Measurements from ENCODE around the gene CCDC8. TPM values are rescaled to one million over a fixed set of nuclear protein-coding genes. Genes with fewer than 3 reads are reported as not detected.

Gene CCDC8
- total and polyA plus RNA-seq, 2 of the 4 experiments (the other 2 are of a cell fraction): 9.3 to 10.2 TPM

Other genes with a start within 250 kb of the CCDC8 start
- gene IGFL1, start 183.8 kb downstream of the CCDC8 start, total RNA-seq (2012; rRNA removed): not detected in 2 replicates
- gene IGFL1, start 183.8 kb downstream of the CCDC8 start, polyA plus RNA-seq (2012; rRNA removed): not detected in 2 replicates
- not detected in 2 replicates for gene HIF3A, start 116.5 kb downstream of the CCDC8 start, total RNA-seq (2012; rRNA removed)
- 0.02 and 0.19 TPM in 2 replicates for gene HIF3A, start 116.5 kb downstream of the CCDC8 start, polyA plus RNA-seq (2012; rRNA removed)
- 68.9 and 80.5 TPM in 2 replicates for gene PPP5C, start 66.5 kb downstream of the CCDC8 start, total RNA-seq (2012; rRNA removed)
- gene PPP5C, start 66.5 kb downstream of the CCDC8 start, polyA plus RNA-seq (2012; rRNA removed): 128 and 133 TPM in 2 replicates
- gene PNMA8C, start 15.4 kb upstream of the CCDC8 start, total RNA-seq (2012; rRNA removed): under 0.01 and 0.18 TPM in 2 replicates
- 0.09 TPM in 1 of 2 replicates, not detected in the other for gene PNMA8C, start 15.4 kb upstream of the CCDC8 start, polyA plus RNA-seq (2012; rRNA removed)
- gene PNMA8A, start 58.0 kb upstream of the CCDC8 start, total RNA-seq (2012; rRNA removed): 0.83 and 0.90 TPM in 2 replicates
- 0.73 and 0.77 TPM in 2 replicates for gene PNMA8A, start 58.0 kb upstream of the CCDC8 start, polyA plus RNA-seq (2012; rRNA removed)
- gene PNMA8B, start 82.3 kb upstream of the CCDC8 start, total RNA-seq (2012; rRNA removed): under 0.01 and 0.18 TPM in 2 replicates
- gene PNMA8B, start 82.3 kb upstream of the CCDC8 start, polyA plus RNA-seq (2012; rRNA removed): 0.11 and 0.12 TPM in 2 replicates
- 91.6 and 197 TPM in 2 replicates for gene CALM3, start 187.8 kb upstream of the CCDC8 start, total RNA-seq (2012; rRNA removed)
- gene CALM3, start 187.8 kb upstream of the CCDC8 start, polyA plus RNA-seq (2012; rRNA removed): 467 and 501 TPM in 2 replicates
- 0.54 and 0.56 TPM in 2 replicates for gene PTGIR, start 211.5 kb upstream of the CCDC8 start, total RNA-seq (2012; rRNA removed)
- 4.9 and 5.3 TPM in 2 replicates for gene PTGIR, start 211.5 kb upstream of the CCDC8 start, polyA plus RNA-seq (2012; rRNA removed)
- not detected in 2 replicates for gene GNG8, start 222.6 kb upstream of the CCDC8 start, total RNA-seq (2012; rRNA removed)
- not detected in 2 replicates for gene GNG8, start 222.6 kb upstream of the CCDC8 start, polyA plus RNA-seq (2012; rRNA removed)
- 1.6 and 1.9 TPM in 2 replicates for gene DACT3, start 247.6 kb upstream of the CCDC8 start, total RNA-seq (2012; rRNA removed)
- 4.9 and 5.7 TPM in 2 replicates for gene DACT3, start 247.6 kb upstream of the CCDC8 start, polyA plus RNA-seq (2012; rRNA removed)

Data from IMR-90 (cell line).